ENCODE measurements around the gene DCAF6.

DNA sequence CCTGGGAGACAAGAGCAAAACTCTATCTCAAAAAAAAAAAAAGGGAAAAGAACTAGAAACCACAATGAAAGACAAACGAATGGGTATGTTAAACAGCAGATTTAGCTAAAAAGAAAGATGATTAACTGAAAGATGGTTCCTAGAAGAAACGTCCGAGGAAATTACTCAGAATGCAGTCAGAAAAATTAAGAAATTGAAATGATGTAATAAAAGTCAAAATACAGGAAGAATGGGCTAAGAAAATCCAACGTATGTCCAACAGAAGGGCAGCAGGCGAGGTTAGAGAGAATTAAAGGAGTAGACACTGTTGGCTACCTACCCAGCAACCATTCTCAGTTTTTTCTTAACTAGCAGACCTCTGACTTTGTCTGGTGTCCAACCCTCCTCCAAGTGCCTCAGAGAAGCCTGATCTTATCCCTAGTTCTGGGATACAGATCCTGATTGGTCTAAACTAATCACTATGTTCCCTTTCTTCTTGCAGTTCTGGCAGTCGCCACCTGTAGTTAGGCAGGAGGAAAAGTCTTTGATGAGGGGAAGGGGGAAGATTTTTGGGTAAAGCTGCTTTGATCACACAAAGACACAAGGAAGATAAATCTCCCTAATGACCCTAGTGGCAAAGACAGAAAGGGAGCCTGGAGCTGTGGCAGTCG, 174.5 kb downstream of the DCAF6 start:
- TF ChIP-seq, protein P1, sequence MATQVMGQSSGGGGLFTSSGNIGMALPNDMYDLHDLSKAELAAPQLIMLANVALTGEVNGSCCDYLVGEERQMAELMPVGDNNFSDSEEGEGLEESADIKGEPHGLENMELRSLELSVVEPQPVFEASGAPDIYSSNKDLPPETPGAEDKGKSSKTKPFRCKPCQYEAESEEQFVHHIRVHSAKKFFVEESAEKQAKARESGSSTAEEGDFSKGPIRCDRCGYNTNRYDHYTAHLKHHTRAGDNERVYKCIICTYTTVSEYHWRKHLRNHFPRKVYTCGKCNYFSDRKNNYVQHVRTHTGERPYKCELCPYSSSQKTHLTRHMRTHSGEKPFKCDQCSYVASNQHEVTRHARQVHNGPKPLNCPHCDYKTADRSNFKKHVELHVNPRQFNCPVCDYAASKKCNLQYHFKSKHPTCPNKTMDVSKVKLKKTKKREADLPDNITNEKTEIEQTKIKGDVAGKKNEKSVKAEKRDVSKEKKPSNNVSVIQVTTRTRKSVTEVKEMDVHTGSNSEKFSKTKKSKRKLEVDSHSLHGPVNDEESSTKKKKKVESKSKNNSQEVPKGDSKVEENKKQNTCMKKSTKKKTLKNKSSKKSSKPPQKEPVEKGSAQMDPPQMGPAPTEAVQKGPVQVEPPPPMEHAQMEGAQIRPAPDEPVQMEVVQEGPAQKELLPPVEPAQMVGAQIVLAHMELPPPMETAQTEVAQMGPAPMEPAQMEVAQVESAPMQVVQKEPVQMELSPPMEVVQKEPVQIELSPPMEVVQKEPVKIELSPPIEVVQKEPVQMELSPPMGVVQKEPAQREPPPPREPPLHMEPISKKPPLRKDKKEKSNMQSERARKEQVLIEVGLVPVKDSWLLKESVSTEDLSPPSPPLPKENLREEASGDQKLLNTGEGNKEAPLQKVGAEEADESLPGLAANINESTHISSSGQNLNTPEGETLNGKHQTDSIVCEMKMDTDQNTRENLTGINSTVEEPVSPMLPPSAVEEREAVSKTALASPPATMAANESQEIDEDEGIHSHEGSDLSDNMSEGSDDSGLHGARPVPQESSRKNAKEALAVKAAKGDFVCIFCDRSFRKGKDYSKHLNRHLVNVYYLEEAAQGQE (IDR thresholded peaks at IDR 0.05; ENCODE audit: insufficient replicate concordance, low read depth) = no peak
- TF ChIP-seq, protein P2, sequence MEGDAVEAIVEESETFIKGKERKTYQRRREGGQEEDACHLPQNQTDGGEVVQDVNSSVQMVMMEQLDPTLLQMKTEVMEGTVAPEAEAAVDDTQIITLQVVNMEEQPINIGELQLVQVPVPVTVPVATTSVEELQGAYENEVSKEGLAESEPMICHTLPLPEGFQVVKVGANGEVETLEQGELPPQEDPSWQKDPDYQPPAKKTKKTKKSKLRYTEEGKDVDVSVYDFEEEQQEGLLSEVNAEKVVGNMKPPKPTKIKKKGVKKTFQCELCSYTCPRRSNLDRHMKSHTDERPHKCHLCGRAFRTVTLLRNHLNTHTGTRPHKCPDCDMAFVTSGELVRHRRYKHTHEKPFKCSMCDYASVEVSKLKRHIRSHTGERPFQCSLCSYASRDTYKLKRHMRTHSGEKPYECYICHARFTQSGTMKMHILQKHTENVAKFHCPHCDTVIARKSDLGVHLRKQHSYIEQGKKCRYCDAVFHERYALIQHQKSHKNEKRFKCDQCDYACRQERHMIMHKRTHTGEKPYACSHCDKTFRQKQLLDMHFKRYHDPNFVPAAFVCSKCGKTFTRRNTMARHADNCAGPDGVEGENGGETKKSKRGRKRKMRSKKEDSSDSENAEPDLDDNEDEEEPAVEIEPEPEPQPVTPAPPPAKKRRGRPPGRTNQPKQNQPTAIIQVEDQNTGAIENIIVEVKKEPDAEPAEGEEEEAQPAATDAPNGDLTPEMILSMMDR (IDR thresholded peaks at IDR 0.05; ENCODE audit: insufficient read depth, low read length) = no peak
- TF ChIP-seq POLR2AphosphoS5 (IDR thresholded peaks at IDR 0.05; ENCODE audit: low read depth) = no peak
- TF ChIP-seq GABPA (IDR thresholded peaks at IDR 0.05; ENCODE audit: low read depth) = no peak
- no peak for TF ChIP-seq SPI1 (IDR thresholded peaks at IDR 0.05; ENCODE audit: borderline replicate concordance, low read depth)
